GM10266 (cell line): Measurements from ENCODE around the gene MBD6.
"Not testable (repeated sequence)": the region's sequence is repeated elsewhere in the genome, so short reads cannot be mapped to it uniquely, and the experiment has no call there.

ENCODE experiments used
- DNase-seq: peaks from one replicate; pipeline ENCODE4 v3.0.0; 2012; ENCODE audit errors: extremely low spot score
- TF ChIP-seq, protein P1 (sequence below): IDR thresholded peaks from 2 replicates; pipeline ENCODE4 v1.5.1; 2012; ENCODE audit warnings: mild to moderate bottlenecking, low read depth; ENCODE audit not compliant: control insufficient read depth, insufficient read depth; ENCODE audit errors: missing control alignments

Gene MBD6

DNA sequence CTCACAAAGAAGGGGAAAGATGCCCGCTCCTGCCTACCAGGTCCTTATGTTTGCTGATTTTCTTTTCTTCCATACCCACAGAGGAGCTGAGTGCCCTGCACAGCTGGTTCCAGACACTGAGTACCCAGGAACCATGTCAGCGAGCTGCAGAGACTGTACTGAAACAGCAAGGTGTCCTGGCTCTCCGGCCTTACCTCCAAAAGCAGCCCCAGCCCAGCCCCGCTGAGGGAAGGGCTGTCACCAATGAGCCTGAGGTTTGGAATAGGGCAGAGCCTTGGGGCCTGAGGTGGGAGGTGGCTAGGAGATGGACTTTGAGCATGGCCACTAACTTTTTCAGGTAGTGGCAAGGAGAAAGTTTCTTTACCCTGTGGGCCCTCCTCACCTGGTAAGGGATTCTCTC, 32.5 kb upstream of the MBD6 start:
- no peak for DNase-seq

DNA sequence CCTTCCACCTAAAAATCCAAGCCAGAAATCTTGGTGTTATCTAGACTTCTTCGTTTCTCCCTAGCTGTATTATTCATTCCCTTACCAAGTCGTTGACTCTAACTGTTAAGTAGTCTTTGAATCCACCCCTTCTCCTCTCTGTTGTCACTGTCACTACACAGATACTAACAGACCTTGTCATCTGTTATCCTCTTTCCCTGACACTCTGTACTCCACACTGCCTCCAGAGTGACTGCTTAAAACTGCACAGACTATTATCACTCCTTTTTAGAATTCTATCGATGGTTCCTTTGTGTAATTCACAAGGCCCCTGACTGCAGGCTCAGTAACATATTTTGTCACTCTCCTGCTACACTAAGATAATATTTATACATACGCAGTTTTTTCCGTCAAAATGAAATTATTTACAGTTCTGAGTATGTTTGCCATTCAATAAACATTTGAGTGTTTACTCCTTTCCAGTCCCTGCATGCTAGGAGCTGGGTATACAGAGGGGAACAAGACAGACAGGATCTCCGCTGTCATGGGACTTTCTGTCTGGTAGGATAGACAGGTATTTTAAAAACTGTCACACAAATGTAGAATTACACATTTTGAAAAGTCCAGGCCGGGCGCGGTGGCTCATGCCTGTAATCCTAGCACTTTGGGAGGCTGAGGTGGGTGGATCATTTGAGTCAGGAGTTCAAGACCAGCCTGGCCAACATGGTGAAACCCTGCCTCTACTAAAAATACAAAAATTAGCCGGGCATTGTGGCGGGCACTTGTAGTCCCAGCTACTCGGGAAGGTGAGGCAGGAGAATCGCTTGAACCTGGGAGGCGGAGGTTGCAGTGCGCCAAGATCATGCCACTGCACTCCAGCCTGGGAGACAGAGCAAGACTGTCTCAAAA, 31.0 kb upstream of the MBD6 start:
- no peak for DNase-seq
- TF ChIP-seq, protein P1, sequence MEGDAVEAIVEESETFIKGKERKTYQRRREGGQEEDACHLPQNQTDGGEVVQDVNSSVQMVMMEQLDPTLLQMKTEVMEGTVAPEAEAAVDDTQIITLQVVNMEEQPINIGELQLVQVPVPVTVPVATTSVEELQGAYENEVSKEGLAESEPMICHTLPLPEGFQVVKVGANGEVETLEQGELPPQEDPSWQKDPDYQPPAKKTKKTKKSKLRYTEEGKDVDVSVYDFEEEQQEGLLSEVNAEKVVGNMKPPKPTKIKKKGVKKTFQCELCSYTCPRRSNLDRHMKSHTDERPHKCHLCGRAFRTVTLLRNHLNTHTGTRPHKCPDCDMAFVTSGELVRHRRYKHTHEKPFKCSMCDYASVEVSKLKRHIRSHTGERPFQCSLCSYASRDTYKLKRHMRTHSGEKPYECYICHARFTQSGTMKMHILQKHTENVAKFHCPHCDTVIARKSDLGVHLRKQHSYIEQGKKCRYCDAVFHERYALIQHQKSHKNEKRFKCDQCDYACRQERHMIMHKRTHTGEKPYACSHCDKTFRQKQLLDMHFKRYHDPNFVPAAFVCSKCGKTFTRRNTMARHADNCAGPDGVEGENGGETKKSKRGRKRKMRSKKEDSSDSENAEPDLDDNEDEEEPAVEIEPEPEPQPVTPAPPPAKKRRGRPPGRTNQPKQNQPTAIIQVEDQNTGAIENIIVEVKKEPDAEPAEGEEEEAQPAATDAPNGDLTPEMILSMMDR, result no peak

More for the DNA sequence above, 32.5 kb upstream of the MBD6 start:
- TF ChIP-seq, protein P1, result no peak

DNA sequence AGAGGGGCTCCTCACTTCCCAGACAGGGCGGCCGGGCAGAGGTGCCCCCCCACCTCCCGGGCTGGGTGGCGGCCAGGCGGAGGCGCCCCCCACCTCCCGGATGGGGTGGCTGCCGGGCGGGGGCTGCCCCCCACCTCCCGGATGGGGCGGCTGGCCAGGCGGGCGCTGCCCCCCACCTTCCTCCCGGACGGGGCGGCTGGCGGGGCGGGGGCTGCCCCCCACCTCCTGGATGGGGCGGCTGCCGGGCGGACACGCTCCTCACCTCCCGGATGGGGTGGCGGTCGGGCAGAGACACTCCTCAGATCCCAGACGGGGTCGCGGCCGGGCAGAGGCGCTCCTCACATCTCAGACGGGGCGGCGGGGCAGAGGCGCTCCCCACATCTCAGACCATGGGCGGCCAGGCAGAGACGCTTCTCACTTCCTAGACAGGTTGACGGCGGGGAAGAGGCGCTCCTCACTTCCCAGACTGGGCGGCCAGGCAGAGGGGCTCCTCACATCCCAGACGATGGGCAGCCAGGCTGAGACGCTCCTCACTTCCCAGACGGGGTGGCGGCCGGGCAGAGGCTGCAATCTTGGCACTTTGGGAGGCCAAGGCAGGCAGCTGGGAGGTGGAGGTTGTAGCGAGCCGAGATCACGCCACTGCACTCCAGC, 27.4 kb upstream of the MBD6 start:
- not testable (repeated sequence) for DNase-seq

DNA sequence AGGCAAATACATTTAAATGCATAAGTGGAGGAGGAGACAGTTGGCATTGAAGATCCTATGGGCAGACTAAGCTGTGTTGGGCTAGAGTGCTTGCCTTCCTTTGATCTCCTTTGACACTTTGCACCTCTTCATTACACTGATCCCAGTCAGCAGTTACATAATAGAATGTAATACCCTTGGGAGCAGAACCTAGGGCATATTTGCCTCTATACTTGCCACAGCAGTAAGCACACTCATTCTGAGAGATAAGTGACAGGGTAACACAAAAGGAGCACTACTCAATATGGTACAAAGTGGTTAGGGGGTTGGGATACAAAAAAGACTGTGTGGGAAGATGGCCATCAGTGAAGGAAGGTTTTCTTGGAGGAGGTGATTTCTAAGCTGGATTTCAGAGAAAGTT, 25.8 kb upstream of the MBD6 start:
- no peak for DNase-seq
- TF ChIP-seq, protein P1, result no peak

DNA sequence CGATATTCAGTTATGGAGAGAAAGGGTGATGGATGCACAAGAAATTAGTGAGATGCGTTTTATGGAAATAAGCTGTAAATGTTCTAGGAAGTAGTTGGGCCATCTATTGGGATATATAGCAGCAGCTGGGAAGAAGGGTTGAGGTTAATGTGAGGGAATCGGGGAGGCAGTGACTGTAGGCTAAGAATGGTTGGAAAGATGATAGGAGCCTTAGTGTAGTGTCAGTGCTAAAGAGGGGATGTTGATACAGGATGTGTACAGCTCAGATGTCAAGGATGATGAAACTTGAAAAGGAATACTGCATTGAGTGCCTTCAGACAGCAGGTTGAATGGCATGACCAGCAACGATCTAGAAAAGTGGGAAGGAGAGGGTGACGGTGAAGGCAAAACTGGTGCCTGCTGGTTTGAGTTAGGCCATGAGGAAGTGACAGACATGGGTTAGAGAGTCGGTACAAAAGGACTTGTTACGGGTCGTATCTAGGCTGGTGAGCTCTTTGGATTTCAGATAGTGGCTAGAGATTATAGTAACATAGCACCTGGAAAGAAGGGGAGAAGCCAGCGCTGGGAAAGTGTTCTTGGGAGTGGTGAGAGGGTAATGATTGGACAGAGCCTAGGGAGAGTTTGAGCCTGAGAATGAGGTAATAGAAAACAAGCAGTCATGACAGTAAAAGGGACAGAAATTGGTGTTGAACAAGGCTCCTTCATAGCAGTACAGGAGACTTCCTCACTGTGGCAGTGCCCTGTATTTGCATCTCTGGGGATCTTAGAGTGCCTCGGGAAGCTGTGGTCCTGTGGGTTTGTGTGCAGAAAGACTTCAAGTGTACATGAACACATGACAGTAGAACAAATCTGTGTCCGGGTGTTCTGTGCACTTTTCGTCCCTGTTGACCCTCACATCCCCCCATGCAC, 25.1 kb upstream of the MBD6 start:
- TF ChIP-seq, protein P1, result no peak
- no peak for DNase-seq

DNA sequence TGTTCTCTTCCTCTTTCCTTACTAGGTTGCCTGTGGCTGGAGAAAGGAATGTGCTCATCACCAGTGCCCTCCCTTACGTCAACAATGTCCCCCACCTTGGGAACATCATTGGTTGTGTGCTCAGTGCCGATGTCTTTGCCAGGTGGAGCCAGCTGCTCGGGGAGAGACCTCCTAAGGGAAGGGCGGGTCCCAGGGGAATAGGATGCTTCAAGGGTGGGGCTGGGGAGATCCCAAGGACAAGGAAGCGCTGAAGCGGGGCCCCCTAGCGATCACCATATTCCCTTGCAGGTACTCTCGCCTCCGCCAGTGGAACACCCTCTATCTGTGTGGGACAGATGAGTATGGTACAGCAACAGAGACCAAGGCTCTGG, 24.5 kb upstream of the MBD6 start:
- no peak for DNase-seq
- TF ChIP-seq, protein P1, result no peak

DNA sequence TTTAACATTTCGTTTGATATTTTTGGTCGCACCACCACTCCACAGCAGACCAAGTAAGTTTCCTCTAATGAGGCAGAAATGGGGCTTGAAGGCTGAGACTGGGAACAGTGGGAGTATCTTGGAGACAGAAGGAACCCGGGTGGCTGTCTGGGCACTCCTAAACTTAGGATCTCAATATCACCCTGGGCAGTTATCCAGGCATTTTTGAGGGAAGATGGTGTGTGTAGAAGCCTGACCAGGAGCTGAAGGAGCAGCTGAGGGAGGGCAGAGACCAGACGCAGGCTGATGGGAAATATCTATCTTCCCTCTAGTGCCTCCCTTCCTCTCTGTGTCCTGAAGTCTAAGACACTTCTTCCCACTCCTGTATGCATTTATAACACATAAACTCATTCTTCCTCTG, 24.1 kb upstream of the MBD6 start:
- DNase-seq, result no peak
- TF ChIP-seq, protein P1, result no peak
